HepG2 (cell line): ENCODE results near the gene GLB1L. TPM values are rescaled to one million over a fixed set of nuclear protein-coding genes. Genes with fewer than 3 reads are reported as not detected.
A peak's percentile ranks its signal among the peaks of the same experiment; 100 is the strongest.

ENCODE experiments used
- DRAP1 ChIP-seq: IDR thresholded peaks from 2 replicates; pipeline ENCODE4 v1.6.1; 2016; ENCODE audit warnings: missing genetic modification reagents, missing compliant biosample characterization
- FOXK1 ChIP-seq: sonication (generic); formaldehyde crosslinking; IDR thresholded peaks from 2 replicates; pipeline ENCODE4 v1.4.0; 2020; ENCODE audit warnings: low read depth, missing genetic modification reagents, borderline replicate concordance
- HINFP ChIP-seq: sonication (generic); formaldehyde crosslinking; IDR thresholded peaks from 2 replicates; pipeline ENCODE4 v1.4.0; 2020; ENCODE audit warnings: low read depth, mild to moderate bottlenecking, missing genetic modification reagents
- HNF4A ChIP-seq: sonication (generic); formaldehyde crosslinking; IDR thresholded peaks from 2 replicates; pipeline ENCODE4 v1.4.0; 2020; ENCODE audit warnings: missing genetic modification reagents
- HNRNPH1 ChIP-seq: fragments of 200-400 bp; formaldehyde crosslinking; optimal IDR thresholded peaks from 2 replicates; pipeline ENCODE3; 2017; ENCODE audit warnings: mild to moderate bottlenecking, low read depth, low read length
- MXI1 ChIP-seq: IDR thresholded peaks from 3 replicates; pipeline ENCODE4 v1.6.1; 2012; ENCODE audit warnings: low read depth, low read length, inconsistent platforms, borderline replicate concordance
- MYPOP ChIP-seq: sonication (generic); formaldehyde crosslinking; IDR thresholded peaks from 2 replicates; pipeline ENCODE4 v1.8.1; 2023; ENCODE audit warnings: mild to moderate bottlenecking, moderate library complexity, missing genetic modification reagents
- NCOA5 ChIP-seq: sonication (generic); formaldehyde crosslinking; IDR thresholded peaks from 2 replicates; pipeline ENCODE4 v1.4.0; 2020; ENCODE audit warnings: missing genetic modification reagents
- ONECUT2 ChIP-seq: sonication (generic); formaldehyde crosslinking; IDR thresholded peaks from 2 replicates; pipeline ENCODE4 v1.4.0; 2020; ENCODE audit warnings: missing genetic modification reagents
- RELA ChIP-seq: sonication (generic); formaldehyde crosslinking; IDR thresholded peaks from 2 replicates; pipeline ENCODE4 v1.4.0; 2020; ENCODE audit warnings: missing genetic modification reagents
- SNAI1 ChIP-seq: sonication (generic); formaldehyde crosslinking; IDR thresholded peaks from 2 replicates; pipeline ENCODE4 v1.5.0; 2020; ENCODE audit warnings: mild to moderate bottlenecking, missing genetic modification reagents, borderline replicate concordance
- YEATS4 ChIP-seq: sonication (generic); formaldehyde crosslinking; IDR thresholded peaks from 2 replicates; pipeline ENCODE4 v1.4.0; 2020; ENCODE audit warnings: missing genetic modification reagents, borderline replicate concordance
- ZBTB25 ChIP-seq: IDR thresholded peaks from 2 replicates; pipeline ENCODE4 v1.6.1; 2018; ENCODE audit warnings: missing genetic modification reagents
- ZFP91 ChIP-seq: sonication (generic); formaldehyde crosslinking; IDR thresholded peaks from 2 replicates; pipeline ENCODE4 v1.9.0; 2022; ENCODE audit warnings: missing genetic modification reagents, mild to moderate bottlenecking, borderline replicate concordance
- ZNF143 ChIP-seq: sonication (generic); formaldehyde crosslinking; IDR thresholded peaks from 2 replicates; pipeline ENCODE4 v1.4.0; 2020; ENCODE audit warnings: missing genetic modification reagents
- ZNF264 ChIP-seq: sonication (generic); formaldehyde crosslinking; IDR thresholded peaks from 2 replicates; pipeline ENCODE4 v1.4.0; 2020; ENCODE audit warnings: missing genetic modification reagents
- ZNF274 ChIP-seq: sonication (generic); formaldehyde crosslinking; IDR thresholded peaks from 2 replicates; pipeline ENCODE4 v1.5.1; 2020; ENCODE audit warnings: mild to moderate bottlenecking, missing genetic modification reagents
- ZNF281 ChIP-seq: sonication (generic); formaldehyde crosslinking; IDR thresholded peaks from 2 replicates; pipeline ENCODE4 v1.4.0; 2020; ENCODE audit warnings: missing genetic modification reagents, borderline replicate concordance
- ZNF749 ChIP-seq: sonication (generic); formaldehyde crosslinking; IDR thresholded peaks from 2 replicates; pipeline ENCODE4 v1.8.0; 2022; ENCODE audit warnings: mild to moderate bottlenecking, missing genetic modification reagents, moderate library complexity, borderline replicate concordance
- polyA plus RNA-seq, 8 experiments: library from polyadenylated mRNA; depleted of rRNA in 3 of 8; stranded (reverse) in 7 of 8; unstranded in 1 of 8; fragments of >200 nt; fragmentation: Illumina TruSeq in 4 of 8; extraction: Trizol in 4 of 8; gene quantifications; 2 replicates each; pipeline versions ENCODE4 v1.2.1 to v1.2.3, GENCODE V29; 2011 to 2016; ENCODE audit warnings: low read depth in 4 of 8, missing spikeins in 1 of 8, mixed read lengths in 1 of 8; ENCODE audit not compliant: insufficient read depth in 1 of 8
- total RNA-seq, 5 experiments: library from RNA; depleted of rRNA; stranded (reverse); fragments of >200 nt; fragmentation: Illumina TruSeq; extraction: Trizol; gene quantifications; 2 replicates each; pipeline ENCODE4 v1.2.3, GENCODE V29; 2016; ENCODE audit warnings: low read depth in 1 of 5

The GLB1L gene
- total and polyA plus RNA-seq, 2 of the 13 experiments (the other 11 are each of a cell fraction or from before 2014, with no cell fraction given) = 6.8 to 7.3 TPM

GRCh38 chr2:219249203-219249980 lies 4.1 kb upstream of the GLB1L start (continued):
- TF ChIP-seq ZFP91 = peak; percentile 59; the same call in 1 of the 2 replicates
- no peak for TF ChIP-seq HNRNPH1
- TF ChIP-seq ZNF143 (CRISPR knock-in tag) = peak; percentile 35; the same call in 1 of the 2 replicates
- peak; percentile 76; the same call in 1 of the 2 replicates for TF ChIP-seq YEATS4 (CRISPR knock-in tag)
- no peak for TF ChIP-seq ONECUT2 (CRISPR knock-in tag)
- TF ChIP-seq ZNF274 = 0 out of 2 replicates have a peak, but pooled peaks have one; percentile 40
- TF ChIP-seq ZNF264 (CRISPR knock-in tag) = 0 out of 2 replicates have a peak, but pooled peaks have one; percentile 22
- TF ChIP-seq MYPOP = 0 out of 2 replicates have a peak, but pooled peaks have one; percentile 71
- TF ChIP-seq HINFP = peak; percentile 43; the same call in 1 of the 2 replicates
- TF ChIP-seq ZNF749 = 0 out of 2 replicates have a peak, but pooled peaks have one; percentile 33
- TF ChIP-seq HNF4A (CRISPR knock-in tag) = peak; percentile 51
- TF ChIP-seq FOXK1 (CRISPR knock-in tag) = peak; percentile 77; the same call in 1 of the 2 replicates
- TF ChIP-seq NCOA5 (CRISPR knock-in tag) = no peak
- TF ChIP-seq MXI1 = peak; percentile 78; the same call in 1 of the 3 replicates
- TF ChIP-seq RELA (CRISPR knock-in tag) = peak; percentile 72; the same call in 1 of the 2 replicates
- TF ChIP-seq DRAP1 (CRISPR knock-in tag) = peak; percentile 79
- TF ChIP-seq SNAI1 (CRISPR knock-in tag) = no peak
- TF ChIP-seq ZBTB25 = peak; percentile 74; the same call in 1 of the 2 replicates
- peak; percentile 96 for TF ChIP-seq ZNF281
